Jurkat, Clone E6-1 (cell line): Measurements from ENCODE around the gene CFAP100.

ENCODE experiments used
- DNase-seq: peaks from one replicate; pipeline ENCODE4 v3.0.0-alpha.2; 2011; ENCODE audit warnings: low read depth, low spot score
- H3K4me3 ChIP-seq: 2 replicates; pipeline ENCODE4 v1.5.1; 2011; ENCODE audit warnings: mild to moderate bottlenecking, low read length, control low read depth, moderate library complexity

CFAP100 gene

DNA sequence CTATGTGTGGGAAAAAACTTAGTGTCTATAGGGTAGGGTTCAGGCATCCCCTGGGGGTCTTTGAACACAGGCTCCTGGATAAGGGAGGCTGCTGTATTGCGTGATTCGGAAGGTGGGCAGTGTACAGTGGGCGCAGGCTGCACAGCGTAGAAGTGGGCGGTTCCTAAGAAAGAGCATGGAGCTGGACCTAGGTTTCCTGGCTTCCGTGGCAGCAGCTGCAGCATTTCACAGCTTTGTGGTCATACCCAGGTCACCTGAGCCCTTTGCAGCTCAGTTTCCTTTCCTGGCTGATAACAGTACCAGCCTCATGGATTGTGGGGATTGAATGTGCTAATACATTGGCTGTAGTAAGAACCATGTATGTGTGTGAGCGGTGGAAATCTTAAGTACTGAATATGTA is 22.2 kb downstream of the CFAP100 start:
- DNase-seq: no peak
- no peak overlapping the region for H3K4me3 ChIP-seq

- no peak for DNase-seq
- H3K4me3 ChIP-seq: no peak overlapping the region
Observed at GRCh38 chr3:126417515-126417914, 22.8 kb downstream of the CFAP100 start.

GRCh38 chr3:126417981-126418530 is 23.3 kb downstream of the CFAP100 start:
- H3K4me3 ChIP-seq: no peak overlapping the region
- DNase-seq: no peak

DNA sequence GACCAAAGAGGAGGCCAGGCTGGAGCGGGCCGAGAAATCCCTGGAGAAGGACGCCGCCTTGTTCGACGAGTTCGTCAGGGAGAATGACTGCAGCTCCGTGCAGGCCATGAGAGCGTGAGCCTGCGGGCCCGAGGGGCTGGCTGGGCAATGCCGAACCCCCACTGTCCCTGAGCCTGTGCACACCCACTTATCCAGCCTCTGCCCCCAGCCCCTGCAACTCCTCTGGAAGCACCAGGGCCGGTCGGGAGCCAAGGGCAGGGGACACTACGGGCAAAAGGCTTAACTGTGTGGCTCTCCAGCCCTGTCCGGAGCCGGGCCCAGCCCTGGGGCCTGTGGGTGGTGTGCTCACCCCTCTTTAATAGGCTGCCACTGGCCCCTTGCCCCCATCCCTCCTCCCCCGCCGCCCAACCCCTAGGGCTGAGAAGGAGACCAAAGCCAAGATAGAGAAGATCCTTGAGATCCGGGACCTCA is 24.0 kb downstream of the CFAP100 start:
- no peak for DNase-seq
- no peak overlapping the region for H3K4me3 ChIP-seq

DNA sequence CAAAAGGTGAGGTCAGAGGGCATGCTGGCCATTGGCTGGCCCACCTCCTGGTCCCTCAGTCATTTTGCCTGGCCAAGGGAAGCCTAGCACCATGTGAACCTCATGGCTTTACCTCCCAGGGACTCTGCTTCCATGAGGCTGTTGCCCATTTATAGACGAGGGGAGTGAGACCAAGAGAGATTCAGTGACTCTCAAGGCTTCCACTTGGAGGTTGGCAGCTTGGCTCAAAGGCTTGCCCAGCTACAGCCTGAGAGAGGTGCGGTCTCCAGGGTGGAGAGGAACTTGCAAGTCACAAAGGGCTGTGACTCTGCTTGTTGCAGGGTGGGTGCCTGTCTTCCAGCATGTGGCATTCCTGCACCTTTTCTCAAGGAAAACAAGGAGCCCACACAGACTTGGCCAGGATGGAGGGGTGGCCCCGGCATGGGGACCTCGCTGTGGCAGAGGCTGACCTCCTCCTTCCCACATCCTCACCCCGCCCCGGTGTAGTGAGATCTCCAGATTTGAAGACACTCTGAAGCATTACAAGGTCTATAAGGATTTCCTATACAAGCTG is 24.5 kb downstream of the CFAP100 start:
- no peak for DNase-seq
- no peak overlapping the region for H3K4me3 ChIP-seq

DNA sequence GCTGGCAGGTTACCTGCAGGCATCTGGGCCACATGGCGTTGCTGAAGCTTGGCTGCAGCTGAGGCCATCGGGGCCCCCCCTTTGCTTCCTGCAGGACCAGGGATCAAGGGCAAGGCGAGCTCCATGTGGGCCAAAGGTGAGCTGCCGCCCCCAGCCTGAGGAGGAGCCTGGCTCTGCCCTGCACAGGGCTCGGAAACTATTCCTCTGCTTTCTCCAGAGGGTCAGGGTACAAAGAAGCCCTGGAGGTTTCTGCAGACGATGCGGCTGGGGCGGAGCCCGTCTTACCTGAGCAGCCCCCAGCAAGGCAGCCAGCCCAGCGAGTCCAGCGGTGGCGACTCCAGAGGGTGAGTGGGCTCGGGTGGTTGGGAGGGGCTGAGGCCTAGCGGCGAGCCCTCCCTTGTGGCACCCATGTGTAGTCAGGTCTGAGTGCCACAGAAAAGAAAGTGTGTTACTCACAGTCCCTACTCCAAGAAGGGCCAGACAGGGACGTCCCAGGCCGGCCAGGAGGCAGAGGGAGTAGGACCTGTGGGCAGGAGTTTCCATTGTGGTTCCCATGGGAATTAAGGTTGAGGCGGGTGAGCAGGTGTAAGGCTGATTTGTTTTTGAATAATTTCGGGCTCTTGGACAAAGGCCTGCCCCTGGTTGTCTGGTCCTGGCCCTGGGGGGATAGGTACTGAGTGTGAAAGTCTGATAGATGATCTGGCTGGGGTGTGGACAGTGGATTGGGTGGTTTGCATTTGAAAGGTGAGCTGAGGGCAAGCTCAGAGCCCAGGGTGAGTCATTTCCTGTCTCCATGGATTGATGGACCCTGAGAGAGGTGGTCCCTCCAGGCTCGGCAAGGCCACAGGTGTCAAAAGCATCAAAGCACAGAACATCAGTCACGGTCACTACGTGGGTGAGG is 25.4 kb downstream of the CFAP100 start:
- no peak overlapping the region for H3K4me3 ChIP-seq
- DNase-seq: no peak

DNA sequence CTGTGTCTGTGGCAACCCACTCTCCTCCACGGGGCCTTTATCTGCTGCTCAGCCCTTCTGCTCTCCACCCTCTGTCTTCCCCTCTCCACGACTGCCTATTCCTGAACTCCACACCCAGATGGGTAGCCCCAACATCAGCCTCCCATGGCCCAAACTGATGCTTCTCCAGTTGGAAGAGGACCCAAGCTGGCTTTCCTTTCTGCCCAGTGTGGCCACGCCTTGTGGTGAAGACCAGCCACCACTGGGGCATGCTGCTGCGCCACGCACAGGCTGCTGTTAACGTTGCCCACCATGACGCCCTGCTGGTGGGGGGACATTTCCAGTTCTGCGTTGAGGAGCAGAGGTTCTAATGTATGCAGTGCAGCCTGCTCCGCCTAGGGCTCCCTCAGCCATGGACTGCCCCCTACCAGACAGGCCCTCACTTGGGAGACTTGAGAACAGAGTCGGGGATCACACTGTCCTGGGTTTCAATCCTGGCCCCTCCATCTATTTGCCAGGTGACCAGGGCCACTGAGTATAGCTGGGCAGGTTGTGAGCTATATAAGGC is 26.9 kb downstream of the CFAP100 start:
- H3K4me3 ChIP-seq: no peak overlapping the region
- DNase-seq: no peak

DNA sequence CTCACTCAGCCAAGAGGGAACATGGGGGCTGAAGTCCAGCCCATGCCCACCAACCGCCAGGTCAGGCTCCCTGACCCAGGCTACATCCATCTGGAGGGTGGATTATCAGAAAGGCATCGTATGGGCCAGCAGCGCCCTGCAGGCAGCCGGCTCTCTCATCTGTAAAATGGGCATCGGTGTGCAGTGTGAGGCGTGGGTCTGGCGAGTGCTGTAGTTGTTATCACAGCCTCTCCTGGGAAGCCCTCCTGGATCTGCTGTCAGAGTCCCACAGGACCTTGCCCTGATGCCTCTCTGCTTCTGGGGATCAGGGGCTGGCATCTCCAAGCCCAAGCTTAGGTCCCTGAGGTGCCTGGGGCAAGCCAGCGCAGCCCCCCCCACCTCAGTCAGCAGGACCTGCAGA is 27.4 kb downstream of the CFAP100 start:
- no peak overlapping the region for H3K4me3 ChIP-seq
- no peak for DNase-seq

DNA sequence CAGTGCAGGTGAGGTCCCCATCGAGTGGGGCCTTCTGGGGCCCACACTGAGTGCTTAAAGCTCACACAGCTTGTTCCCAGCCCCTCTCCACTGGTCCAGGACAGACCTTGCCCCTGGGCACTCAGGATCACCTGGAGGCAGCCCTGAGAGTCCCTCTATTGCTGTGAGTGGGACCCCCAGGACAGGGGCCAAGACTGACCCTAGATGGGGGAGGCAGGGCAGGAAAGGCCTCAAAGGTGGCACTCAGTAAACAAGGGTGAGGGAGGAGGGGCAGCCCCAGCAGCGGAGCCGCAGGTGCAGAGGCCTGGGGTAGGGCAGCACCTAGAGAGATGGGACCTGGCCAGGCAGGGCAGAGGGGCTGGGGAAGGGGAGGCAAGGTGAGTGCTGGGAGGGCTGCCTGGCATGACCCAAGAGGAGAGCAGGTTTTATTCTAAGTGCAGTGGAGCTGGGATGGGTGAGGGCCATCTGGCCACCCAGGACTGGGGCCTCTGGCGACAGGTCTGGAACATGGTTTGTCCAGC is 27.9 kb downstream of the CFAP100 start:
- no peak for DNase-seq
- no peak overlapping the region for H3K4me3 ChIP-seq

DNA sequence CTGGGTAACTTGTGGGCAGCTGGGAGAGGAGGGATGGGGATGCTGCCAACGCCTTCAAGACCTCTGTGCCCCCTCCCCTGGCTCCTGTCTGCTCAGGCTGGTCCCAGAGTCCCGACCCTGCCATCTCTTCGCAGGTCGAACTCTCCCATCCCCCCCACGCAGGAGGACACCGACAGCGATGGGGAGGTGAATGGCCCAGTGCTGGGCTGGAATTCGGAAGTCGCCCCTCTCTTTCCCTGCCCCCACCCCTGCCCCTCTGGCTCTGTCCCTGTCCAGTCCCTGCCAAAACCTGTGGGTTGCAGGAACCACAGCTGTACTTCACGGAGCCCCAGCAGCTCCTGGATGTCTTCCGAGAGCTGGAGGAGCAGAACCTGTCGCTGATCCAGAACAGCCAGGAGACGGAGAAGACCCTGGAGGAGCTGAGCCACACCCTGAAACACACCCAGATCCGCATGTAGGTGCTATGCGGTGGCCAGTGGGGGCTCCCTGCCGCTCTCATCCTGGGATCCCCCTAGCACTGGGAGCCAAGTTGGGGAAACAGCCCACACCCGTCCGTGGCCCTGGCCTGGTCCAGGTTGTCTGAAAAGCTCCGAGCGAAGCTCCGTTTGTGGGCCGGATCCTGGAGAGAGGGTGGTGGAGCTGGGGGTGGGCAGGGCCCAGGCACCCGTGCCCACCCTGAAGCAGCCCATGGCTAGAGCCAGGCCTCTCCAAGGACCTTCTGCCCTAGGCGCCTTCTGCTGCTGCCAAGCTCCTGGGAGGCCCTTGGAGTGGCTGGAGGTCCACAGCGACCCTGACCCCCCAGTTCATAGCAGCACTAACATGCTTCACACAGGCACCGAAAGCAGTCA is 28.7 kb downstream of the CFAP100 start:
- DNase-seq: no peak
- no peak overlapping the region for H3K4me3 ChIP-seq

- no peak for DNase-seq
Observed at GRCh38 chr3:126424039-126424717, 29.5 kb downstream of the CFAP100 start.

GRCh38 chr3:126424751-126425150 is 30.0 kb downstream of the CFAP100 start:
- H3K4me3 ChIP-seq: no peak overlapping the region
- no peak for DNase-seq

More at GRCh38 chr3:126424039-126424717, 29.5 kb downstream of the CFAP100 start:
- H3K4me3 ChIP-seq: no peak overlapping the region

DNA sequence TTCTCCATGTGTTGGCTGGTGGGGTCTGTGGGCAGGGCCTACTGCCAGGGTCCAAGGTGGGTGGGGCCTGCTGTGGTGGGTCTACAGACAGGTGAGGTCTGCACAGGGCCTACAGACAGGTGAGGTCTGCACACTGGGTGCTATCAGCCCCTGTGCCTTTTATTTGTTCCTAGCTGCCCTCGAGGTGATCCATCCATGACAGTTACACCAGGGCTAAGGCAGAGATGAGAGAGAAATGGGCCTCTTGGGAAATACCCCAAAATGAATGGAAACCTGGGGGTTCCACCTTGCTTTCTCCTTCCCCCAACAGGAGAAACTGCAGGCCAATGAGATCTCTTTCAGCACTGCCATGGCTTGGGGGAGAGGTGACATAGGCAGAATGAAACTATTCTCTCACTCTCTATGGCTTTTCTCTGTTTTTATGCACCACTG is 36.4 kb downstream of the CFAP100 start:
- DNase-seq: no peak
- no peak overlapping the region for H3K4me3 ChIP-seq

- no peak for DNase-seq
- H3K4me3 ChIP-seq: no peak overlapping the region
Observed at GRCh38 chr3:126432361-126433104, 37.8 kb downstream of the CFAP100 start.

GRCh38 chr3:126433105-126433430 is 38.4 kb downstream of the CFAP100 start:
- DNase-seq: no peak
- no peak overlapping the region for H3K4me3 ChIP-seq

GRCh38 chr3:126433496-126434263 is 39.0 kb downstream of the CFAP100 start:
- no peak for DNase-seq
- H3K4me3 ChIP-seq: no peak overlapping the region

DNA sequence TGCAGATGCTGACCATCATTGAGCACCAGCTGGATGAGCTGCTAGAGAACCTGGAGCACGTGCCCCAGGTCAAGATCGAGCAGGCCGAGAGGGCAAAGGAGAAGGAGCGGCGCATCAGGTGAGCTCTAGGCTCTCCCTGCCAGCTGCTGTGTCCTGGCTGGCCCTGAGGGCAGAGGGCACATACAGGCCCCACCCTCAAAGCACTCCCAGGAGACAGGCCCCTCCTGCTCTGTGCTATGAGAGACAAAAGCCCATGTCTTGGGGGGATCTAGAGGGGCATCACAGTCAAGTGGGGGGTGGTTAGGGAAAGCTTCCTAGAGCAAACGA is 39.5 kb downstream of the CFAP100 start:
- no peak for DNase-seq
- no peak overlapping the region for H3K4me3 ChIP-seq
